Measurements from ENCODE around the gene CPD.

CPD gene

GRCh38 chr17:30514895-30515596, 136.3 kb downstream of the CPD start:
- DNase-seq: no peak

GRCh38 chr17:30517786-30518185, 139.1 kb downstream of the CPD start:
- no peak for DNase-seq

- DNase-seq: no peak
Observed at GRCh38 chr17:30519166-30519565, 140.4 kb downstream of the CPD start.
